ELF-1 (cell line): ENCODE data around the gene BMP8B.
"Not testable (repeated sequence)": the region's sequence is repeated elsewhere in the genome, so short reads cannot be mapped to it uniquely, and the experiment has no call there.

Experiments
- DNase-seq: peaks from one replicate; pipeline ENCODE4 v3.0.0-alpha.2; 2016; ENCODE audit warnings: low read depth, low spot score

Gene BMP8B

GRCh38 chr1:39812913-39813312 is 24.2 kb upstream of the BMP8B start:
- no peak for DNase-seq

- no peak for DNase-seq
Measured at GRCh38 chr1:39808784-39809517, 20.3 kb upstream of the BMP8B start.

- no peak for DNase-seq
Measured at GRCh38 chr1:39805385-39805784, 16.7 kb upstream of the BMP8B start.

DNA sequence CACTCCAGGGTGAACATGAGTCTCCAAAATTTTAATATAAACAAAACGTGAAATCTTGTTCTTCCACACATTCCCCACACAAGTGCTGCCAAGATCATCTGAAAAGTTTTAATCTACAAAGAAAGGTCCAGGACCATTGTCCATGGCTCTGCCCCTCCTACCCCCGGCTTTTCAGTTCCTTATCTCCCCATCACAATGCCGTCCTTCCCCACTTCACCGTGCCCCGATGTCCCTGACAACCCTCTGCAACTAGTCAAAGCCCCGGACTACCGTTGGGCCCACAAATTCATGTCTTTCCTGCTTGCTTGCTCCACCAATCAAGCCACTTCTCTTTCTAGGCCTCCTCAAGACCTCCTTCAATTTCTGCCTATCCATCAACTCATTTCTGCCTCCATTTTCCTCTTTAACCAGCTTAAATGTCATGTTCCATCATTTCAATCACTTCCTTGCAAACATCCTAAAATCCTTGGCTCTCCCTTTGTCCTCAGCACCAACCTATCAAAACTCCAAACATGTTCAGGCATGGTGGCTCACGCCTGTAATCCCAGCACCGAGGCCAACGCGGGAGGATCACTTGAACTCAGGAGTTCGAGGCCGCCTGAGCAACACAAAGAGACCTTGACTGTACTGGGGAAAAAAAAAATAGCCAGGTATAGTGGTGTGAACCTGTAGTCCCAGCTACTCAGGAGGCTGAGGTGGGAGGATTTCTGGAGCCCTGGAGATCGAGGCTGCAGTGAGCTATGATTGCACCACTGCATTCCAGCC is 14.0 kb upstream of the BMP8B start:
- DNase-seq: no peak

DNA sequence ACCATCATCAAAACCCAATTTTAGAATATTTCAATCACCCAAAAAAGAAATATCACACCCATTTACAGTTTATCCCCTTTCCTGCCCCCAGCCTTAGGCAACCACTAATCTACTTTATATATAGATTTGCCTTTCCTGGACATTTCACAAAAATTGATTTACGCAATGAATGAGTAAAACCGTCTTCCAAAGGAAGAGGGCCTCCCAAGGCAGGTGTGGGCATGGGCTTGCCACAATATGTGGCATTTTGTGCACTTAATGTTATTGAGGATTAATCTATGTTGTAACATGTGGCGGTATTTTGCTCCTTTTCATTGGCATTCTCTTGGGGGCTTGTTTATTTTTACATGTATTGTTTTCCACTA is 11.8 kb upstream of the BMP8B start:
- no peak for DNase-seq

DNA sequence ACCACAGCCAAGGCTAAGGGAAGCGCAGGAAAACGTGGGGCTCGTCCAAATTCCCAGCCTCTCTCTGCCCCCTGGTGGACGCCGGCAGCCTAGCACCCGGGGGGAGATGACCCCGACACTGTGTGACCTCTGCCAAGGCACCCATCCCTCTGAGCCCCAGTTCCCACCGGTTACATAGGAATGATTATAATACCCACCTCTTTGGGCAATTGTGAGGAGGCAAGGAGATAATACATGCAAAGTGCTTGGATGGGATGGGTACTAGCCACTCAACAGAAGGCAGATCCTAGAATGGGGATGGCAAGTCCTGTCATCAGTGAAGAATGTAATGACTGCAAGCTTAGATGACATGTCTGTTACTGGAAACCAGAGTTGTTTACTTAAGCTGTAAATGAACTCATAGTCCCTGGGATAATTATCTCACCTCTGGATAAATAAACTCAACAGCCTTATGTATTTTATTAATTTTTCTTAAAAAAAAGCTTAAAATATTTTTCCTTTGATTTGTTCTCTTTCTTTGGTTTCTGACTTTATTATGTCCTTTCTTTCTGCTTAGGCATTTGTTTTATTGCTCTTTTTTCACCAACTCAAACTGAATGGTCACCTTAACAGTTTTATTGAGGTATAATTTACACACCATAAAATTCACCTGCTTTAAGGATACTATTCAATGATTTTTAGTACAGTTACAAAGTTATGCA is 11.3 kb upstream of the BMP8B start:
- DNase-seq: peak; percentile 90

DNA sequence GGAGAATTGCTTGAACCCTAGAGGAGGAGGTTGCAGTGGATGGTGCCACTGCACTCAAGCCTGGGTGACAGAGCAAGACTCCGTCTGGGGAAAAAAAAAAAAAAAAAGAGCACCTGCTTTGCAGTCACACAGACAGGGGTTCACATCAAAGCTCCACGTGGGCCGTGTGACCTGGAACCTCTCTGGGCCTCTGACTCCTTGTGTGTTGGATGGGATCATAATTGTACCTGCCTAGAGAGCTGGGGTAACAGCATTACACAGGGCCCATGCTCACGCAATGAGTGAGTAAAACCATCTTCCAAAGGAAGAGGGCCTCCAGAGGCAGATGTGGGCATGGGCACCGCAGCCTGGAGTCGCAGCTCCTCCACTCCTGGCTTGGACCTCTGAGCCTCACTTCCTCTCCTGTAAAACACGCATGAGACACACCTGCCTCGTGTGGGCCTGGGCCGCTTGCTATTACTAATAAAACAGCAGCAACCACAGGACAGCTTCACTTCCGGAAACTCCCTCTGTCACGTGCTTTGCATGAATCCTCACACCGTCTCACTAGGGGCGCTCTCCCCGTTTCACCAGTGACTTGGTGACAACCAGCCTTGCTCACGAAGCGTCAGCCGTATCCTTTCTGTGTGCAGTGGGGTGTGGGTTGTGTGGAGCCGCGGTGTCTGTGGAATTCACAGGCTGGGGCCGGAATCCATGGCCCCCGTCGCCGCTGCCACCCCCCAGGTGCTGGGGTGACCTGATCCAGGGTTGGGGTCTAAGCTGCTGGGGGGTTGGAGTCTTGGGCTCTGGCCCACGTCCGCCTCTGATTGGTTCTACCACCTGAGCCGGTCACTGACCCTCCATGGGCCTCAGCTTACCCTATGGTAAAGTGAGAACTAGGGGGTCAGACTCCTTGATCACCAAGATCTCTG is 10.4 kb upstream of the BMP8B start:
- DNase-seq: peak; percentile 73

- no peak for DNase-seq
Measured at GRCh38 chr1:39795651-39796050, 7.0 kb upstream of the BMP8B start.

- no peak for DNase-seq
Measured at GRCh38 chr1:39791838-39792237, 3.2 kb upstream of the BMP8B start.

DNA sequence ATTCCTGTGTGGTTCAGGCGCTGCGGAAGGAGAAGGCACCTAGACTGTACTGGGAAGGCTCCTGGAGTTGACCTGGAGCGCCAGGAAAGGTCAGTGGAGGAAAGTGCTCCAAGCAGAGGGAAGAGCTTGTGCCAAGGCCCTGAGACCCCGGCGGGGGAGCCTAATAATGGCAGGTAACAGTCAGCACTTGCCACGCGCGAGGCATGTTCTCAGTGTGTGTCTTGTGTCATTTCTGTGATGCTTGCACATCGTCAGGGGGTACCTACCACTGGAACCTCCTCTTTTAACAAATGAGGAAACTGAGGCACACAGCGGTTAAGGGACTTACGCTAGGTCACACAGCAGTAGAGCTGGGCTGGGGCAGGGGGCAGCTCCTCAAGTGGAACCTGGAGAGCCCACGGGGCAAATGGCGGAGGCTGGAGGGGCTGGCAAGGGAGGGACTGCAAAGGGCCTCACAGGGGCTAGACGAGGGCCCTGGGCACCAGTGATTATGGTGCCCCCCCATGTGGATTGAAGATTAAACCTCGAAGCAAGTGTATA is 976 bp upstream of the BMP8B start:
- DNase-seq: no peak

GRCh38 chr1:39788426-39788757 is 273 bp downstream of the BMP8B start:
- no peak for DNase-seq

GRCh38 chr1:39787964-39788363 is 701 bp downstream of the BMP8B start:
- not testable (repeated sequence) for DNase-seq

DNA sequence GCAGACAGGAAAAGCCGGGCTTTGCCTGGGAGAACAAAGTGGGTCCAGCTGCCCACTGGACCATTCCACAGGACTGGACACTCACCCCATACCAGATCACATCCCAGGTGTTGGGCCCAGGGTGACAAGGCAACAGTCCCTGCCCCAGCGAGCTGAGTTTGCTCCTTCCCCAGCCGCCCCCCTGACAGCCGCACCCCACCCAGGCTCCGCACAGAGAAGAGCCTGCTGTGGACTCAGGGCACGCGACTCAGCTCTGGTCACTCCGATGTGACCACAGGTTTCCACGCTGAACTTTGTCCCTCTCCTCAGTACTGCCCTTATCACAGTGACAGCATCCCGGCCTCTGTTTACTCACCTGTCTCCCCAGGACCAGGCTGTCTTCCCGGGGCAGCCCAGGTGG is 1.2 kb downstream of the BMP8B start:
- no peak for DNase-seq

- DNase-seq: not testable (repeated sequence)
Measured at GRCh38 chr1:39787108-39787375, 1.6 kb downstream of the BMP8B start.

DNA sequence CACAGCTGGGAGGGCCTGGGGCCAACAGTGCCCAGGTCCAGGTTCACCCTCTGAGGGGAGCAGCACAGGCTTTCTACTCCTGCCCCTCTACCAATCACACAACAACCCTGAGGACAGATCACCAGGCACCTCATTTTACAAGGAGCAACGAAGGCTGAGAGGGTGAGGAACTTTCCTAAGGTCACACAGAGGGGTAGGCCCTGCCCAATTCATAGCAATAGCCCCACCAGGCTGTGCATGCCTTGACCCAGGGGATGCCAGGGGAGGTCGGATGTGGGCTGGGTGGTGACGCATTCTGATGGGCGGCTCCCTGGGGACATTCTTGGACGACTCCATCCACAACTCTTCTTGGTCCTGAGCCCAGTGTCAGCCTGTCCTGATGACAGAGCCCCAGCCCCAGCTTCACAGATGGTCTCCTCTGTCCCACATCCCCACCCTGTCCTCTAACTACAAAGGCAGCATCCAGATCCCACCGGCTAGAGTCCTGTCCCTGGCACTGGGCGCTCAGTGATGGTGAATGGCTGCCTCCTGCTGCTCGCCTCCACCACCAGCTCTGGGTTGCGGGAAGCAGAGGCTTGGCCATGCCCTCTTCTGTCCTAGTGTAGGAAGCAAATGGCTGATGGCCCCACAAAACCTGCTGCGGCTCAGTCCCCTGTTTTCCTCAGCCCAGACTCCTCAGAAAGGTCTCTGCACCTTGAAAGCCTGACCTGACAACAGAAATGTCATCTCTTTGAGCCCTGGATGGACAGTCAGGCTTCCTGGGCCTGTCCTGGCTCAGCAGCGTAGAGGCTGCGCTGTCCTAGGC is 2.2 kb downstream of the BMP8B start:
- DNase-seq: not testable (repeated sequence)

GRCh38 chr1:39782685-39783084 is 6.0 kb downstream of the BMP8B start:
- not testable (repeated sequence) for DNase-seq

DNA sequence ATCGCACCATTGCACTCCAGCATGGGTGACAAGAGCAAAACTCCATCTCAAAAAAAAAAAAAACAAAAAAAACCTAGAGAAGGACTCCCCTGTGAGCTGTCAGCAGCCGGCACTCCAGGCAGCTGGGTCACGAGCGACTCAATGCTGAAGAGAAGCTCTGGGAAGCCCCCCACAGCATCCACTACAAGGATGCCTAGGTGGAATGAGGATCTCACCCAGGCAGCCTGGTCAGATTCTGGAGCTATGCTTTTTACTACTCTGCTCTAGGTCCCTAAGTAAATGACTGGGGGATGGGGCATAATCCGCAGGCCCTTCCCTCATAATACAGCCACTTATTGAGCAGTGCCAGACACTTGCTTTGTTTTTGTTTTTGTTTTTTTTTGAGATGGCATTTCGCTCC is 6.6 kb downstream of the BMP8B start:
- no peak for DNase-seq

GRCh38 chr1:39781349-39781715 is 7.3 kb downstream of the BMP8B start:
- DNase-seq: no peak

GRCh38 chr1:39779821-39780220 is 8.8 kb downstream of the BMP8B start:
- no peak for DNase-seq

- DNase-seq: no peak
Measured at GRCh38 chr1:39779137-39779536, 9.5 kb downstream of the BMP8B start.
